Endometrium (tissue), 2 donors: Measurements from ENCODE around the gene C10orf71.

Experiments
- FAIRE-seq: peaks from 2 replicates; lab custom pipeline; 2012; peaks lifted over from hg19 to GRCh38; lab: Jason Lieb, UNC
- donor health status: control.
- donor health status: control.

C10orf71 gene

DNA sequence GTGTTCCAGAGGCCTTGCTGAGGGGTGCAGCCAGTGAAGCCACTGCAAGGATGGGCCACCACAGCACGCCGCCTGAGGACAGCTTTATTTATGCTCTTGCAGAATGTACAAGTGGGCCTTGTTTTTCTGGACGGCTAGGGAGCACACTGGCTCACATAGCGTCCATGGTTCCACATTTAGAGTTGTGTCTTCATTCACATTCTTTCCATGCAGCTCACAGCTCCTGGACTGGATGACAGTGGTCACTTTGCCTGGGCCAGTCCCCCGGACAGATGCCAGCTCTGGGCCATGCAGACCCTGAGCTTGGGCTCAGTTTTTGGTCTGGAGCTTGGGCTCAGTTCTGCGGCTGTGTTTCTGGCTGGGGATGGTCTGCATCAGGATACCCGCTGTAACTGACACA, 2.6 kb upstream of the C10orf71 start:
- no peak for FAIRE-seq

DNA sequence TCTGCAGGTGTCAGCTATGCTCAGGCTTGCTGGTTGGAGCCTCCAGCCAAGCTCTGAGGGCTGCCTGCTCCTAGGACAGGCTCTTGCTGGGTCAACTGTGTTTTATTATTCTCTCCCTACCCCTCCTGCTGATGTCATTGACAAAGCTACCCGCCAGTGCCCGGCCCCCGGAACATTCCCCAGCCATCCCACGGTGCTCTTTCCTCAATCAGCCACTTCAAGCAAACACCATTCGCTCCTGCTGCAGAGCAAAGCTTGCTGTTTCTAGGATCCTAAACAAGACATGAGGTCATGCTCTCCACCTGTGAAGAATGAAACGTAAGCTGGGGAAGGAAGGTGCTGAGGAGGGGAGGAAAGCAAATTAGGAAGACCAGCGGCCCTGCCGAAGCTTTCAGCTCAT, 2.1 kb upstream of the C10orf71 start:
- FAIRE-seq, result no peak

DNA sequence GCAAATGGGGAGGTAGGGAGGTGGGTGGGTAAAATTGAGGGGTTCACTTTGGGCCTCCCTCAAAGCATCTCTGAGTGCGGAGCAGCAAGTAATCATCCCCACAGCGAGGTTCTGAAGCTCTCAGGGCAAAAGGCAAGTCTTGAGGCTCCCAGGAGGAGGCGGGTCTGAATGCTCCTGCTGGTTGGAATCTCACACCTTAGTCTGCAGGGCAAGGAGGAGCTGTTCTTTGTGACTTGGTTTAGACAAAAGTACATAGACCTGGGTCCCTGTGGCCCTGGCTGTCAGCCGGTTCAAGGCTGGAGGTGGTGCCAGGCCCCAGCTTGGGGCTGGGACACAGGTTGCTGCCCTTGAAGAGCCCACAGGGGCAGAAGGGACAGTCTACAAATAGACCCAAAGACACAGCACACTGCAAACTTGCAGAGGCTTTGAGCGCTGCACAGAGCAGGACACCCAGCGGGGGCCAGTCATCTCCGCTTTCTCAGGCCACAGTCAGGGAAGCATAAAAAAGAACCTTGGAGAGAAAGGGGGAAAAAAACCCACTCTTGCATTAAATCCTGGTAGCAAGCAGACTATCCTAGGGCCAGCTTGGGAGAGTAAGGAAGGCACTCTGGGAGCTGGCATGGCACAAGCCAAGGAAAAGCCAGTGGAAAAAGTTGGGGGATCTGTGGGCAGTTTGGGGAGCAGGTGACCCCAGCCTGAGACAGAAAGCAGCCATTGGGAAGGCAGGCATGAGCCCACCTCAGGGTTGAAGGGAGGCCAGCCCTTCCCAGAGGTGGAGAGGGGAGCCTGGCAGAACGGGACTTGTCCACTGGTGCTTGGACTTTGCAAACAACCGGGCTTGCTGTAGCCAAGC, 926 bp upstream of the C10orf71 start:
- no peak for FAIRE-seq

DNA sequence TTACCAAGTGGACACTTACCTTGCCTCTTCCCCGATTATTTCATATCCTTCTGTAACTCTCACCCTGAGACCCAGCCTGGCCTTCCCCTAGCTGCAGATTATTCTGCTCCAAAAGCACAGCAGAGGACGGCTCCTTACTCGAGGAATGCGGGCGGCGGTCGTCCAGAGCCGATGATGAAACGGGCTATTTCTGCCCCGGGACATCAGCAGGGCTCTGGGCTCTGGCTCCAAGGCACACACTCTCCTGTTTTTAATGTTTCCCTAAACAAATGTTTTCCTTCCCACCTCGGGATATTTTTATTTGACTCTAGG, 343 bp upstream of the C10orf71 start:
- no peak for FAIRE-seq

DNA sequence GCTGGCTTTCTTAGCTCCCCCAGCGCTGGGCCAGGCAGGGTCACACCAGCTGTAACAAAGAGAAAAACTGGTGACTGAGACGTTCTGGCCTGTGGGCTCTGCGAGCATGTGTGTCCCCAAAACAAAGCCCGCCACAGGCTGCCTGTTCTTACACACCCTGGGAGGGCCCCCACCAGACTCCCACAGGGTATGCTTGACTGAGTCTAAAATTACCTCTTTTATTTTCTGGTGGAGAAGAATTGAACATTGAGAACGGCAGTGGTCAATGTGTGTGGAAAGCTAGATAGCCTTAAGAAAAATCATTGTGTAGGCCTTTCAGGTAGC, 808 bp downstream of the C10orf71 start:
- FAIRE-seq, result no peak

DNA sequence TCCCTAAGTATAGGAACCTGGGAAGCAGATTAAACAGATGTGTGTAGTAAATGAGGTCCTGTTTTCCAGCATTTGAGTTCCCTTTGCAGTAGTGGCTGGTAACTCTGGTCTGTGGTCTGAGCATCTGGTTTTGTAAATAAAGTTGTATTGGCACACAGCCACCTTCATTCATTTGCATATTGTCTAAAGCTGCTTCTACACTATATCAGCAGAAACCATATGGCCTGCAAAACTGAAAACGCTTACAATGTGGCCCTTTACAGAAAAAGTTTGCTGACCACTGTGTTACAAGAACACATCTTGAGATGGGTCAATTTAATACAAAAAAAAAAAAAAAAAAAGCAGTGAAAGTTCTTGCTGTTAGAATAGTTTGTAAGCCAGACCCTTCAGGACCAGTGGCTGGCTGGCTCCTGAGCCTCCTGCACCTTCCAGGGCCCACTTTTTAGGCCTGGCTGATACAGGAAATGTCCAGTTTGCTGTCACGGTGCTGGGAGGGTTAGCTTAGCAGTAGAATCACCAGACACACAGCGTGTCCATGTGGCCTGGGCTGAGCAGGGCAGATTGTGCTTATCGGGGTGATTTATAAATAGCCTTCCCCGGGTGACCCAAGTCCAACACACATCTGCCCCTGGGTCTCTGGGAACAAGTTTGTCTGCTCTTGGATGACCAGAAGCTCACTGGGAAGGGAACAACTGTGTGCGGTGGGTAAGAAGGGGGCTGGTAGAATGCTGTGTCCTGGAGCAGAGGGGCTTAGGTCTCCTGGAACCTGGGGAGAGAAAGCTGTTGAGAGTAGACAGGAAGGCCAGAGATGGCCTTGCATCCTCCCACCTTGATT, 1.4 kb downstream of the C10orf71 start:
- FAIRE-seq, result no peak

DNA sequence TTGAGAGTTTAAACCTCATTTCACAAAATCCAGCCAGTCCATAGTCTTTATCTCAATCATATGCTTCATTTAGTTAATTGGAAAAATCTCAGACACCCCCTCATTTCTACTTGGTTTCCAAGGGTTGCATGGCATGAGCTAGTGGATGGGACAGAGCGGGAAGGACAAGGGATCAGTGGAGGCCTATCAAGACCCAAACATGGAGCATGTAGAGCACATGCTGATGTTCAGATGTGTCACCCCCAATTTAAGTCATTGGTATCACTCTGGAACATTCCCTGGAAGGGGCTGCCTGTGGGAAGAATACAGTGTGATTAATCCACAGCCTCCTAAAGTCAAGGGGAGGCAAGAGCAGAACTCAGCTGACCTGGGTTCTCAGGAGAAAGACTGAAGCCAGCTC, 2.3 kb downstream of the C10orf71 start:
- no peak for FAIRE-seq

DNA sequence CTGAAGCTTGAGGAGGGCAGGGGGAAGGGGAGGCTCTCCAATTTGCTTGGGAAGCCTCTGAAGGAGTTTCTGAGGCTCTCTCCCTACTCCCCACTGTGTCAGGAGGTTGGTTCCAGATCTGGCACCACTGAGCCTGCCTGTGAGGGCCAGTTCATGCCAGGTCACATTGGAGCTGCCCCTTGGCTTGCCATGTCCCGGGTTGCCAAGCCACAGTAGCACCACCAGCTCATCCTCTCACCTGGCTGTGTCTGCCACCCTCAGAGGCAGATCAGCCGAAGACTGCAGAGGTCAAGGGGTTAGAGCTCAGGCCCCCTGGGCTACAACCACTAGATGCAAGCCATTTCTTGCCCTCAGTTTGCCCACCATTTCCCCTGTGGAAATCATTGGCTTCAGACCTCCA, 3.1 kb downstream of the C10orf71 start:
- FAIRE-seq, result no peak

DNA sequence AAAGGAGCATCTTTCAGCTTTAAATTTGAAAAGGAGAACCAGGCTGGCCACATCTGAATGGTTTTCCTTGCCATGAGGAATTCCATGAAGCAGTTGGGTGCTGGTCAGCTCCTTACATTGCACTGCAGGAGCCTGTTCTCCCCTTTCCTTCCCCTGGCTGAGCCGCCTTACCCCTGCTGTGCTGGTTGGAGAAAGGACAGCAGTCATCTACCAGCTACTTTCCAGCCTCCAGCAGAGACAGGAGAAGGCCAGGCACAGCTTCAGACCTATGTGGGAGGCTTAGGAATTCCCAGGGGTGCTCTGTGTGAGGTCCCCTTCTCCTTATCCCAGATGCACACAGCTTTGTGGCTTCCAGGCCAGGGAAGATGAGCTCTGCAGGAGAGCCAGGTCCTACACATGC, 4.7 kb downstream of the C10orf71 start:
- no peak for FAIRE-seq

DNA sequence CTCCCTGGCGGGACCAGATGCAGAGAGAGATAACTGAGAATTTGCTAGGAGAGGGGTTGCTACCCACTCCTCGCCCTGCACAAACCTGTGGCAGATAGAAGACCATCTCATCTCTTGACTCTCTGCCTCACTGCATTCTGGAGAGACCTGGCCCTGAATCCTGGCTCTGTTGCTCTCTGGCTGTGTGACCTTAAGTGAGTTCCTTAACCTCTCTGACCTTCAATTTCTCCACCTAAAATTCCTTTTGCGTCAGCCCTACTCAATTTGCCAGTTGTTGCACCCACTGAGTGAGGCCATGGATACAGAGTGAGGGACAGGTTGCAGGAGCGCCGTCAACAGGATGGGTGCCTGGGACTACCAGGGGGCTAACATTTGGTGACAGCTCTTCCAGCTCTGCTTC, 5.2 kb downstream of the C10orf71 start:
- no peak for FAIRE-seq

DNA sequence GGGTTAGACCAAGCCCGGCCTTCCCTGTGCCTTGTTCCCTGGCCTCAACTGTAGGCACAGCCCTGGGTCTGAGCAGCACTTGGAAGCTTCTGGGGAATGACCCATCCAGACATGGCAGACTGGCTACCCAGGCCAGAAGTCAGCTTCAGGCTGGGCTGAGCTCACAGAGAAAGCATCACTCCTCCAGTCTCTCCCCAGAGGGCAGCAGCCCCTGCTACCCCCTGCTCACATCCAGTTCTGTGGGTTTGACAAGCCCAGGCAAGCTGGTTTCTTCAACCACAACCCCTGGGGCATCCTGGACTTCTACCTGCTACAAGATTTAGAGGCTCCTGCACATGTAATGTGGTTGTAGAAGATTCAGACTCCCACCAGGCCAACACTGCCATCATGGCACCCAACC, 9.0 kb downstream of the C10orf71 start:
- FAIRE-seq, result no peak

DNA sequence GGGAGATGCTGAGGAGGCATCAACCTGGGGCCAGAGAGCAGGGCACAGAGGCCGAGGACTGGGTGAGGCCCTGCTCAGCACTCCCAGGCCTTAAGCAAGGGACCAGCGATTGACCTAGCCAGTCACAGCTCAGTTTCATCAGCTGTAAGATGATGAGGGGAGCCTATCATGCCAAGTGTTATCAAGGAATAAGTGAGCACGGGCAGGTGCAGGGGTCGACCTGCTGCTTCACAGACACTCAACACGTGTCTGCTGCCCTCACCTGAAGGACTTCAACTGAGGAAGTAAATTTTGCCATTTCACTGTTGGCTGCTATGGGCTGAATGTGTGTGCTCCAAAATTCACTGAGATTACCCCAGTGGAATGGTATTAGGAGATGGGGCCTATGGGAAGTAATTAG, 9.9 kb downstream of the C10orf71 start:
- FAIRE-seq, result no peak

DNA sequence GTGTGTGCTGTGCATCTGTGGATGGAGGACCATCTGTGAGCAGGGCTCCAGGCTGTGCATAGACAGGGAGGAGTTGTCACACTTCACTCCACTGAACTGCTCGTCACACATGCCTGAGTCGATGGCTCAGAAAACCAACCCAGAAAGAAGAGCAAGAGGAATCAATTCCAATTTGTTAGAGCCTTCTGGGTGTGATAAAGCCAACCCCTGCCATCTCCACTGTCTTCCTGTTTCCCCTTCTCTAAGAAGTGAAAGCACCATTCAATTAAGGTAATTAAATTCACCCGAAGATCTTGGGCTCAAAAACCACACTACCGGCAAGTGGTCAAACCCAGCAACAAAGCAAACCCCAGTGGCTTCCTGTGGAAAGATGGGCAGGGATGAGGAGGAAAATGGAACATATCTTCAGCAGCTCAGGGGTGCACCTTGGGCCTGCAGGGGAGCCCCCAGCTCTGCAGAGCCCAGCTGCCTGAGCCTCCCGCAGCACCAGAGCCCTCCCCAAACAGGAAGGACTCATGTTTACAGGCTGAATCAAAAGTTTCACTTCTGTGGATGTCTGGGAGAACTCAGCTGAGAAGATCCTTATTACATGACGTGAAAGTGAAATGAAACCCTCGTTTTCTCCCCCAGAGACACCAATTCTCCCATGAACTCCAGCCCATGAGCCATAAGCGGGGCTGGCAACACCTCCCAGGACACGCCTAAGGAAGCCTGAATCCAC, 10.9 kb downstream of the C10orf71 start:
- no peak for FAIRE-seq

DNA sequence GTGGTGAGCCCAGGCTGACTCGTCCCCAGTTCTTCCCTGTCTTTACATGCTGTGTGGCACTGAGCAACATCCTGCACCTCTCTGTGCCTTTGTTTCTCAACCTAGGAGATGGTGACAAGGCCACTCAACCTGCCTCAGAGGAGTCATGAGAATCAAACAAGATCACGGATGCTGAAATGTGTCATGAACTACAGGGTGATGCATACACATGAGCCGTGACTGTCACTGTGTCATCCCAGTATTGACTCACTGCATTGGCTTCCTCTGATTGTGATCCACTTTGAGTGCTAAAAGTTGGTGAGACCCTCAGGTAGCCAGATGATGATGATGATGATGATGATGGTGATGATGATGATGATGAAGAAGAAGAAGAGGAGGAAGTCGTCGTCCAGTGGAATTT, 11.5 kb downstream of the C10orf71 start:
- no peak for FAIRE-seq

DNA sequence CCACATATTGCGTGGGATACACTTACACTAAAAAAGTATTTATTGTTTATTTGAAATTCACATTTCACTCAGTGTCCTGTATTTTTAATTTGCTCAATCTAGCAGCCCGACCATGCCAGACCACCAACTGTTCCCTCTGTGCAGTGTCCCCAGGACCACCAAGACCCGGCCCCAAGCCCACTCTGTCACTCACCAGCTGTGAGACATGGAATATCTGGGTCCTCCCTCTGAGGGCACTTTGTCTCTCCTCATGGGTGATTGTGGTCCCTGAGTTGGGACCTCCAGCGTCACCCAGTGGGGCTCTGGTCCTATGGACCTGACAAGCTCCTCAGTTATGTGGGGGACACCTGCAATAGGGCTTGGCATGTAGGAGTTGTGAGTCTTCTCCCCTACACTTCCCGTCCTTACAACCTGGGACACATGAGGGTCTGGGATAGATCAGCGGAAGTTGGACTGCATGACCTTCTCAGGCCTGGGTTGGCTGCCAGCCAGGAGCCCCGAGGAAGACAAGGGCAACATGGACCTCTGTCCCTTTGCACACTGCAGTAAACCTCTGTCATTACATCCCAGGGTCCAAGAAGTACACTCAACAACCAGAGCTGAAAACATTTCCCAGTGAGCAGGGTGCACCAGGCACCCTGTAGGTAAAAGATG, 12.1 kb downstream of the C10orf71 start:
- no peak for FAIRE-seq

DNA sequence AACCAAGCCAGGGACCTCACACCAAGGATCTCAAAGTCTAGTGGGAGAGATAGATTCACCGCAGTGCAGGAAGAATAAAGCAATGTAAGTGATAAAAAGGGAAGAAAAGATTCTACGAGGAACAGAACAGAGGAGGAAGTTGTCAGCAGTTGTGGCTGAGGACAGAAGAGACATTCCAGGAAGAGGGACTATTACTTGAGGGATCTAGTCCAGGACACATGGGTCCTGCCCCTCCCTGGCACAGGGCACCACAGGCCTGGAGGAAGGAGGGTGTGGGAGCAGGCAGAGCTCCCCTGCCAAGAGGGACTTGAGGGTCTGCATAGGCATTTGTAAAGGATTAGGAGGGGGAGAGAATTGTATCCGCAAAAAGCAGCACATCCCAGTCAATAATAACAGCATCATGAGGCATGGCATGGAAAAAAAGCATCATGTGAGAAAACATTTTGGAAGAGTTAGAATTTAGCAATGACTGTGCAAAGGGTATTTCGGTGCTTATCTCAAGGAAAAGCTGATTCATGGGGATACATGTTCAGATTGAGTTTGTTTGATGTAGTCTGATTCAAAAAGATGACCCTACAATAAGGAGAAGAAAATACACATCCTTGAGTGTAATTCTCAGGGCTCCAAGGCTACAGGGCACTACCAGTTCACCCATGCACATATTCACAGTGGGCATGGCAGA, 12.7 kb downstream of the C10orf71 start:
- no peak for FAIRE-seq

DNA sequence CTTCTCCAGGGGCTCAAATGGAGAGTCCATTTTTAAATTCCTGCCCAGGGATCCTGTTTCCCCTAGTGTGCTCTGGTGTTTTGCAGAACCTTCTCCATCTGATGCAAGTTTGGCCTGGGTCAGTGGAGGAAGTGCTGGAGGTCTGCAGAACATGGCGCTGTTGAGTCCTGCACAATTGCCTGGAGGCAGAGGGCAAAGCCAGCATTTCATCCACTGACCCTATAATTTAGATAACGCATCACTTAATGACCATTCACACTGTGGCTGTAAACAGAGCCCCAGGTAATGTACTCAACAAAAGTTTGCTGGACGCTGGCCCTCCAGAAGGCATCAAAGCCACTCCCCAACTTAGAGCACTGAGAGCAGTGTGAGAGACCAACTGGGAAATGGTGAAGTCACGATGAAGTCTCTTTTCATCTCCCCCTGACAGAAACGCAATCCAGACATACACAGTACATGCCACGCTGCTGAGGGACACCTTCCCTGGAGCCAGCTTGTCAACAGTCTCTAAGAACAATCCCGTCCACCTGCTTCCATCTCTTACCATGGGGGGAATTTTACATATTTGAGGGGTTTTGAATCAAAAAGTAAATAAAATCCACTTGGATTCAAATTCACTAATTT, 13.4 kb downstream of the C10orf71 start:
- FAIRE-seq, result no peak

DNA sequence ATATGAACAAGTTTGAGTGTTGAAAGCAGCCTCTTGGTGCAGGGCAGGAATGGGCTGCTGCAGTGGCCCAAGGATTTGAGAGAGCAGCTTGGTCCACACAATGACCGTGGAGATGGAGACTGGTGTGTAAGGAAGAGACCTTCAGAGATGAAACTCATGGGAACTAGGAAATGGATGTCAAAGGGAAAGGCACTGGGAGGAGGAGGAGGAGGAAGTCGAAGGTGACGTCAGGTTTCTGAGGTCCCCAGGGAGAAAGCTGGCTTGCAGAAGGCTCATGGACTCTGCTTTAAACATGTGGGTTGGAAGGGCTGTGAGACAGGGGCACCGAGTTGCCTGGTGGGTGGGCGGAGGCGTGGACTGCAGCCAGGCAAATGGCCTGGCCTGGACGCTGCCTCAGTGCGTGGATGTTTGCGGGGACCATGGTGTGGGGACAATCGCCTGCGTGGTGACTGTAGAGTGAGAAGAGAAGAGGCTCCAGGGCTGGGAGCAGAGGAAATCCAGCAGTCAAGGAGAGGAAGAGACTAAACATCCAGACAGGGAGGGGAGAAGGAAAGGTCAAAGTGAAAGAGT, 14.6 kb downstream of the C10orf71 start:
- FAIRE-seq, result no peak

DNA sequence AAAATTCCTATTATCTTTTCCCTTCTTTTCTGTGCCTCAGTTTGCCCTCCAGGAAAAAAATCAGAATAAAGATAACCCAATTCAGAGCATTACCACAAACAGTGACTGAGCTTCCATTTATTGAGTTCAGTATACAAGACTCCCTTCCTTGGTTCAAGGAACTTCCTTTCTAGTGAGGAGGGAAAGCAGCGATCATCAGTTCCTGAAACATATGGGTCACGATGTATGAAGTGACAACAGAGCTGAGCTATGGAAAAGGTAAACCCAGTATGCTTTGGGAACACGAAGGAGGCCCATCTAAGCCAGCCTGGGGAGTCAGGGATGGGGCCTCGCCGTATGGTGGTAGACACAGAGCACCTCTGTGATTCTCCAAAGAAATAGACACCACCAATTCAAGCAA, 15.8 kb downstream of the C10orf71 start:
- no peak for FAIRE-seq

DNA sequence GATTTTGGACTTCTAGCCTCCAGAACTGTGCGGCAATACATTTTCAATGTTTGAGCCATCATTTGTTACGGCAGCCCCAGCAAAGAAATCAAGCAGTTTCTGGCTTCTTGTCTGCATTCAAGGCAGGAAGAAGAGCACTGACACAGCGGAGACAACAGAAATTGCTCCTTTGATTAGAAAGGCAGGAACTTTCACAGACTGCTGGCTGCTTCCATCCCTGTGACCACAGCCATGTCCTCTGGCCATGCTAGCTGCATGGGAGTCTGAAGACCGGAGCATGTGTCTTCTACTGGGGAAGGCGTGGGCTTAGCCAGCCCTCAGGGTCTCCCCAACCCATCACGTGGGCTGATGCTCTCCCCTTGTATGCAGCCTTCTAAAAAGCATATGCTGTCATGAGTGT, 19.1 kb downstream of the C10orf71 start:
- FAIRE-seq, result no peak

DNA sequence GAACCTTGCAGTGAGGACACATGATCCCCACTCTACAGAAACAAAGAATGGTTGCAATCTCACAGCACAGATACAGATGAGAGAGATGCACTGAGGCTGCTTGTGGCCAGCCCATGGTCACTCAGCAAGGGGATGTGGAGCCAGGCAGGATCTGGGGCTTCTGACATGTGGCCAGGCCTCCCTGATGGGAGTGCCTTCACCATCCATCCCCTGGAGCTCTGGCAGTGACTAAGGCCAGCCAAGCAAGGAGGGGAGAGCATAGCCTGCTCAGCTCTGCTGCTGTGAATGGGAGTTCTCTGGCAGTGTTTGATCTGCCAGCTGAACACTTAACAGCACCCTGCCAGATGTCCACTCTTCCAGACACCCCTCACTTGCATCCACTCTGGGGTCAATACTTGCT, 19.8 kb downstream of the C10orf71 start:
- no peak for FAIRE-seq
